Muscle layer of colon (tissue), 2 donors: Measurements from ENCODE around the gene COL8A1.

Experiments
- H3K27ac ChIP-seq: one replicate; pipeline ENCODE4 v1.7.0; 2013; ENCODE audit warnings: low read depth, mild to moderate bottlenecking, low read length, moderate library complexity
- H3K27me3 ChIP-seq, 2 donors: one replicate each; pipeline ENCODE4 v1.7.0; 2013; ENCODE audit warnings: low read length in 2 of 2, mild to moderate bottlenecking in 2 of 2; ENCODE audit not compliant: insufficient read depth in 2 of 2, control insufficient read depth in 1 of 2
- H3K36me3 ChIP-seq: one replicate; pipeline ENCODE4 v1.7.0; 2013; ENCODE audit warnings: mild to moderate bottlenecking, low read length; ENCODE audit not compliant: insufficient read depth
- H3K4me1 ChIP-seq: one replicate; pipeline ENCODE4 v1.7.0; 2013; ENCODE audit warnings: mild to moderate bottlenecking, low read length; ENCODE audit not compliant: insufficient read depth
- H3K4me3 ChIP-seq, 2 donors: one replicate each; pipeline ENCODE4 v1.7.0; 2013; ENCODE audit warnings: low read length in 2 of 2, low read depth in 1 of 2, mild to moderate bottlenecking in 1 of 2, moderate library complexity in 1 of 2
- H3K9ac ChIP-seq: one replicate; pipeline ENCODE4 v1.7.0; 2013; ENCODE audit warnings: low read length
- H3K9me3 ChIP-seq: one replicate; pipeline ENCODE4 v1.7.0; 2013; ENCODE audit warnings: mild to moderate bottlenecking, low read length
- donor health status: abdominal sarcoma.
- donor health status: Adenocarcinoma of cecum.

Gene COL8A1

DNA sequence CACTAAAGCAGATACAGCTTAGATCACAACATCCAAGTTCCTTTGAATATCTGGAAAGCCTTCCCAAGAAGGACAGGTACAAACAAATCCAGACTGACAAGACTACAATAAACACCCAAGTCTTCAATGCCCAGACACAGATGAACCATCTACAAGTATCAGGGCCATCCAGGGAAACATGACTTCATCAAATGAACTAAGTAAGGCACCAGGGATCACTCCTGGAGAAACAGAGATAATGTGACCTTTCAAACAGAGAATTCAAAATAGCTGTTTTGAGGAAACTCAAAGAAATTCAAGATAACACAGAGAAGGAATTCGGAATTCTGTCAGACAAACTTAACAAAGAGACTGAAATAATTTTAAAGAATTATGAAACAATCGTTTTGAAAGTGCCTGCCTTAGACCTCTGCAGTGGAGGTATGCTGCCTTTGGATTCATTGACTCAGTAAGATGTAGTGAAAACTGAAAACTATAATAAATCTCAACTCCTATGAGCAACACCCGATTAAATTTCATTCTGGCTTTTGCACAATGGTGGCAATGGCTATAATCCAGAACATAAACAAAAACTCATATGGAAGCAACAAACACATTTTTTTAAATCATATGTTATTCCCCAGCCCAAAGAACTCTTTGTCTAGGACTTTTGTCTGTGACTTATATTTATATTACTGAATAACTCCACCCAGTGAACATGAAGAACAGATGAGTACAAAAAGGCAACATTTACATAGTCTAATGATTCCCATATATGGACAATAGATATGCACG is 12.6 kb upstream of the COL8A1 start:
- Histone ChIP-seq H3K36me3 (no peaks in the 10 kb centered on the region), H3K27me3 (no peaks in the 10 kb centered on the region), H3K4me3 (no peak overlapping the region), H3K27ac (no peak overlapping the region), H3K9ac (no peak overlapping the region), H3K9me3 (no peaks in the 10 kb centered on the region), H3K4me1 (no peaks in the 10 kb centered on the region)

DNA sequence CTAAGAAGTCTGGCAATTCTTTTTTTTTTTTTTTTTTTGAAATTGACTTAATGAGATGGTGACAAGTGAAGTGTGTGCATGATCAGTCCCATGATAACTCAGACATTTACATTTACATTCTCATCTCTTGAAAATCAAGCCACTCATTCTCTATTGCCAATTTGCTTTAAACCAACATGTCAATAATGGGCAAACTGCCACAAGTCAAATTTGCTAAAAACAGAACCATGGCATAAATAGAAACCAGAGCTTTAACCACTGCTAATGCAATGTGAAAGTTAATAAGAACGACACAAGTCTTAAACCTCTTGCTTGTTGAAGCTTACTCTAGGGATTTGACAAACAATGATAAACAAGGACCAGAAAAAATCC is 12.0 kb upstream of the COL8A1 start:
- Histone ChIP-seq H3K9me3 (no peaks in the 10 kb centered on the region), H3K4me3 (no peak overlapping the region), H3K4me1 (no peaks in the 10 kb centered on the region), H3K27me3 (no peaks in the 10 kb centered on the region), H3K9ac (no peak overlapping the region), H3K27ac (no peak overlapping the region), H3K36me3 (no peaks in the 10 kb centered on the region)

DNA sequence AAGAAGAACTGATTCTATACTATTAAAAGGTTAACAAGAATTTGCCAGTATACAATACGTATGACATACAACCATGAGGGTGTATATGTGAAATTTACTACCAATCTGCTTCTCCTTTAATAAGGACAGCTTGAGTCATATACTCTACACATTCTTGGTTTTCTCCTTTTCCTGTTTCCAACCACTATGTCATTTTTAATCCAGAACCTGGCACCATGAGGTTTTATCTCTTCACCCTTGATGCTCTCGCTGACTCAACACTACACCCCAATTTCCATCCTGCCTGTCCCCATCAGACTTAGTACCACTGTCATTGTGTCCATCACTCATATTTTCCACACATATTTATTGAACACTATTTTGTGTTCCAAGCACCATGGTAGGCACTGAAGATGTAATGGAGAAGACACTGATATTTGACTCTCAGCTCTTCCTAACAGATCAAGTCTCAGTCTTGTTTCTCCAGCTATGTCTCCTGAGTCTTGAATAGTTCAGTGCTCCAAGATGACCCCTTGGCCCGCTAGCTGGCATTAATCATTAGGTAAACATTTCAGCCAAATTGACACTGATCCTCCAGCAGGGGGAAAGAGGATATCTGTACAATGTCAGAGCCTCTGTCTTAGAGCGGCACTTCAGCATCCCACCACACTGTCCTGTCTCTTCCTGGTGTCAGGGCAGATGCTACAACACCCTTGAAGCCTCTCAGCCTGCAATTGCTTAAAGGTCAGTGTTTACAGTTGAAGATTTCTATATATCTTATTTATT is 11.2 kb upstream of the COL8A1 start:
- H3K27ac ChIP-seq: no peak overlapping the region
- H3K36me3 ChIP-seq: no peaks in the 10 kb centered on the region
- H3K9ac ChIP-seq: no peak overlapping the region
- no peaks in the 10 kb centered on the region for H3K27me3 ChIP-seq
- H3K4me1 ChIP-seq: no peaks in the 10 kb centered on the region
- H3K9me3 ChIP-seq: no peaks in the 10 kb centered on the region
- no peak overlapping the region for H3K4me3 ChIP-seq

DNA sequence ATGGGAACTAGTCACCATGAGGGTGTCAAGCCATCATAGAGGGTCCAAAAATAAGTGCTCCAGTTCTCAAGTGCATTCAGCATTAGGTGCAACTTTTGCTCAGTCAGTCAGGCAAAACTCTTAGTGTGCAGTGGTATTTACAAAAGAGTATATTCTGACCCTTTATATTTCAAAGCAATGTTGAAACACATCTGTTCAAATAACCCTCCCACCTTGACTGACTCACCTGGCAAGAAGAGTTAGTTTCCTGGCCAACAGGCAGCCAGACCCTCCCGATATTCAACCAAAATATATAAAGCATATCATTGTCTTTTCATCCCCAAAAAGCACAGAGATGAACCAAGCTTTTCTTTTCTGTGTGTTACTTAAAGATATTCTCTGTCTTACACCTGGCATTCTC is 7.6 kb upstream of the COL8A1 start:
- no peak overlapping the region for H3K27ac ChIP-seq
- no peak overlapping the region for H3K4me3 ChIP-seq
- no peaks in the 10 kb centered on the region for H3K4me1 ChIP-seq
- H3K36me3 ChIP-seq: no peaks in the 10 kb centered on the region
- no peaks in the 10 kb centered on the region for H3K9me3 ChIP-seq
- H3K27me3 ChIP-seq: no peaks in the 10 kb centered on the region
- H3K9ac ChIP-seq: no peak overlapping the region

DNA sequence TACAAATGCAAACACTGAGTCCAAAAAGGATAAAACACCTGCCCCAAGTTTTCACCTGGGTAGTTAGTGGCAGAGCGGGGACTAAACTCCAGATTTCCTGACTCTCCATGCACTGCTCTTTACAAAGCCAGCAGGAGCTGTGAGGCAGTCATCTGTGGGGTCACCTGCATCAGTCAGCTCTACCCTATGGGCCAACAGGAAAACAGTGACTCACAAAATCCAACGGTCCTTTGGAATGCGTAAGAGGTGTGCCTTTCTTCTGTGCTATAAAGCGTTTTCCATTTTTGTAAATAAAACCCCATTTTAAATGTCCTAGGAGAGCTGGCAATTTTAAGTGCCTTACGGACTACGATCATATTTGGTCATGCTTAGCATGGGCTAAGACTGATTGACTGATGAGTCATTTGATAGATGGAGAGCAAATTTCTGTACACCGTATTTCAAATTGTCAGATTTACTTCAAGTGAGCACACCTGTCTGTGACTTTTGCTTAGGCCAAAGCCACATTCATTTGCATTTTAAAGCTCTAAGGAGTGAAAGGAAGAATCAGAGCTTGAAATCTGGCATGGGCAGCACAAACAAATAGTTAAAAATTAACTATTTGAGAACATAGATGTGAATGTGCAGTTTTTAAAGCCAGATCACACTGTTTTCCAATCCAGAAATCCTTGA is 4.4 kb upstream of the COL8A1 start:
- H3K9ac ChIP-seq: no peak overlapping the region
- H3K36me3 ChIP-seq: no peaks in the 10 kb centered on the region
- no peak overlapping the region for H3K4me3 ChIP-seq
- no peaks in the 10 kb centered on the region for H3K27me3 ChIP-seq
- peaks cover 6% of the 10 kb centered on the region for H3K4me1 ChIP-seq
- H3K27ac ChIP-seq: no peak overlapping the region
- no peaks in the 10 kb centered on the region for H3K9me3 ChIP-seq

DNA sequence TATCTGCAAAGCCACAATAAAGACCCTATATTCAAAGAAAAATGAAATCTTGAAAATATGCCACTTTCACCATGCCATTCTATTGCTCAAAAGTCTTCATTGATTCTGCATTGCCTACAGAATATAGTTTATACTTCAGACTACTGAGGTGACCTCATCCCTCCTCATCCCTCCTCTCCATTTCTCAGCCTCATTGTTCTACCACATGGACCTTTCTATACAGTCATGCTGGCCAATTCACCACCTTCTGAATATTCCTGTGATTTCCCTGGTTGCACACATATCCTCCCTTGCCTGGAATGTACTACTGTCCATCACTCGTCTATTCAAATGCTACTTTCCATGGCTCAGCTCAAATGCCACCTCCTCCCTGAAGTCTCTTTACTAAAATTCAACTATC is 3.5 kb upstream of the COL8A1 start:
- Histone ChIP-seq H3K27me3 (no peaks in the 10 kb centered on the region), H3K27ac (no peak overlapping the region), H3K9me3 (no peaks in the 10 kb centered on the region)

DNA sequence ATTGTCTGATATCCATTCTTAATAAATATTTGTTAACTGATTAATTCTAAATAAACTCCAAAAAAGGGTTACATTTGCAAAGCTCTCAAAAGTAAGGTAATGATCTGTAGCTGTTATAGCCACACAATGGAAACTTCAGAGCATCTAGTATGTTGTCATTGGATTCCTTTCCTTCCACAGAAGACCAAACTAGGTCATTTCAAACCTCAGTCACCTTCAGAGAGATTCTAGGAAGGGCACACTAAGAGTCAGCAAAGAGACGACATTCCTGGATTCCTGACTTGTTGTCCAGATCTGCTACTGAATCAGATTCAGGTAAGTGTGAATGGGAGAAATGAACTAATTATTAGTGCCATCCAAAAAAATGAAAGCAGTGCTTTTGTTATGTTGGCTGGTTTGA is 3.0 kb upstream of the COL8A1 start:
- H3K4me1 ChIP-seq: peaks cover 6% of the 10 kb centered on the region
- H3K9me3 ChIP-seq: no peaks in the 10 kb centered on the region
- H3K9ac ChIP-seq: no peak overlapping the region
- H3K4me3 ChIP-seq: no peak overlapping the region
- no peak overlapping the region for H3K27ac ChIP-seq
- H3K27me3 ChIP-seq: no peaks in the 10 kb centered on the region
- no peaks in the 10 kb centered on the region for H3K36me3 ChIP-seq

More for the DNA sequence above, 3.5 kb upstream of the COL8A1 start:
- Histone ChIP-seq H3K4me3 (no peak overlapping the region), H3K36me3 (no peaks in the 10 kb centered on the region), H3K4me1 (peaks cover 6% of the 10 kb centered on the region), H3K9ac (no peak overlapping the region)

DNA sequence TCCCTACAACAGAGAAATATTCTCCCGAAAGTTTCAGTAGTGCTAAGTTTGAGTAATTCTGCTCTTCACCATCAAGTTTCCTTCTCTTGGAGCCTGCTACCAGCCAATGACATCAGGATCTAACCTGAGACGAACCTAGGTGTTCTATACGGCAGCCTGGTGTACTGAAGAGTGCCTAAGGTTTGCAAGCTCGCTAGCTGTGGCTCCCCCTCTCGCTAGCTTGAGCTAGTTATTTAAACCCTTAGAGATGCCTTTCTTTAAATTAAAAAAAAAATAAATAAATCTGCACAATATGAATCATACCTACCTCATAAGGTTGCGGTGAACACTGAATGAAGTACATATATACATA is 1.4 kb upstream of the COL8A1 start:
- Histone ChIP-seq H3K27ac (peak overlapping the region; percentile 92), H3K9ac (peak overlapping the region; percentile 70)

DNA sequence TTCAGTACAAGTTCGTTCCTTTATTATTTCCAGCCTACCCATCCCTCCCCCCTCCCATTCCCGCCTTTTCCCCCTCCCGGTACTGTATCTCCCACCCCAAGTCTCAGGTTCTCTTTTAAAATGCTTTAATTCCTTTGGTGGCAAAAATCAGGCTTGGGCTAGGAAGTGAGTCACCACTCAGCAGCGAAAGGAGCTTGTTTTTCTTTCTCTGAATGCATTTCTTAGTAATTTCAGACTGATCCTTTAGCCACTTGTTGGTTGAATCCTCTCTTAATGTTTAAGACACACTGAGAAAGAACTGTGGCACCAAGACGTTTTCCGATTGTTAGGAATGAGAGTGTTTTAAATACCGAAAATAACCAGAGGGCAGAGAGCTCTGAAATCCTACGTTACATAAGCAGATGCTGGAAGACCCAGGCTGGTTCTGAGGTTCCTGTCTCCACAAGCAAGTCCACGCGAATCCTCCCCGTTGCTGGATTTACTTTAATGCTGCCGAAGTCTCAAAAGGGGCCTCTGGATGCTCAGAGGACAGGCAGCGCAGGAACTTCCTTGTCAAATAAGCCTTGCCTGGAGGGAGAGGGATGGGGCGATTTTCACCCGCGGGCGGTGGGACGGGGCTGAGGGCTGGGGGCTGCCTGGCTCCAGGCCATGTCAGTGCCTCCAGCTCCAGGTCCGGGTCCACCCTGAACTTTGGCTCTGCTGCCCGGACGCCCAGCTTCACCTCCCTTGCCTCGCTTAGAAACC is 854 bp upstream of the COL8A1 start:
- H3K9me3 ChIP-seq: no peaks in the 10 kb centered on the region
- no peaks in the 10 kb centered on the region for H3K27me3 ChIP-seq
- H3K9ac ChIP-seq: peak overlapping the region; percentile 70
- no peaks in the 10 kb centered on the region for H3K36me3 ChIP-seq
- peak overlapping the region; percentile 70 to 84 for H3K4me3 ChIP-seq
- H3K27ac ChIP-seq: peak overlapping the region; percentile 92
- peaks cover 6% of the 10 kb centered on the region for H3K4me1 ChIP-seq

More for the DNA sequence above, 1.4 kb upstream of the COL8A1 start:
- Histone ChIP-seq H3K27me3 (no peaks in the 10 kb centered on the region), H3K36me3 (no peaks in the 10 kb centered on the region), H3K4me1 (peaks cover 6% of the 10 kb centered on the region), H3K4me3 (peak overlapping the region; percentile 70 to 84), H3K9me3 (no peaks in the 10 kb centered on the region)

DNA sequence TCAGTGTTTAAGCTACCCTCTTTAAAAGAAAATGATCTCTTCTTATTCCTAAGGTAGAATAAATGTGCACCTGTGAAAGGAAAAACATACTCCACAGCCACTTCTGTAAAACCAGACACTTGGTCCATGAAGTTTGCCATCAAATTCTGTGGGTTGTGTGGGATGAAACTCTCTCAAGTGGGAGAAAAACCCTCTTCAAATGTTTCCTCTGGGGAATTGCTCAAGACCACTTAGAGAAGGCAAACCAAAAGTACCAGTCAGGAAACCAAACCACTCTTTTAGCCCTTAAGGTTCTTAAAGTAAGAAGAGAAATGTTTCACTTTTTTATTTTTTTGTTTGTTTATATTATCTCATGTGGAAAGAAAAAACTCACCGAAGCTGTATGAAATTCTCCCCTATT is 1.2 kb downstream of the COL8A1 start:
- Histone ChIP-seq H3K27ac (no peak overlapping the region), H3K9me3 (no peaks in the 10 kb centered on the region), H3K4me1 (peaks cover 6% of the 10 kb centered on the region), H3K4me3 (peak overlapping the region in 1 of 2 donors; percentile 84), H3K36me3 (no peaks in the 10 kb centered on the region), H3K9ac (no peak overlapping the region), H3K27me3 (no peaks in the 10 kb centered on the region)

DNA sequence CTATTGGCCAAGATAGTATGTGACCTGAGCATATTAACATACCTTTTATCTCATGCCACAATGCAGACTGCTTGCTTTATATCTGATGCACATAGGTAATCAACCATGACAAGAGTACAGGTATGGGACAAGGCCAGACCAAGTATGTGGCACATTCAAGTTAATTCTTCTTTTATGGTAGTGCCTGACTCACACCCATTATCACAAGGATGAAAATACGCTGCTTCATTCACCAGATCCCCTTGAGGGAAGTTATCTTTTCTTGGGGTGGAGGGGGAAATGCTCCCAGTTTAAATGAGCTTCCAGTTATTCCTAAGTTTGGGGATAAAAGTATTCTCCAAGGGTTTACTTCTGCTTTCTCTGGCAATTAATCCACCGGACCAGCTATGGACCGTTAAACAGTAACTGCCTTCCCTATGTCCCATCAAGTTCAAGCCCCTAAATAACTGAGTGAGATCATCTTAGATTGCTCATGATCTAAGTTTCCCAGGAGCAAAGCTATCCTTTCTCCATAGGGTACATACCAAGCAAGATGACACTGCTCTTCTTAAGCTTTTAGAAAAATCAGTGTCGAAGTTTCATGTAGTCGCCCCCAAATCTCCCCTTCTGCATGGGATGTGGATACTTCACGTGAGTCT is 1.9 kb downstream of the COL8A1 start:
- Histone ChIP-seq H3K4me3 (no peak overlapping the region), H3K36me3 (no peaks in the 10 kb centered on the region), H3K9me3 (no peaks in the 10 kb centered on the region)

More for the DNA sequence above, 1.9 kb downstream of the COL8A1 start:
- H3K27ac ChIP-seq: no peak overlapping the region
- H3K4me1 ChIP-seq: peaks cover 13% of the 10 kb centered on the region
- H3K9ac ChIP-seq: no peak overlapping the region
- H3K27me3 ChIP-seq: no peaks in the 10 kb centered on the region
